K562 (cell line): Measurements from ENCODE around the gene UCN.

Experiments
- CCNT2 ChIP-seq: IDR thresholded peaks from 2 replicates; pipeline ENCODE4 v1.6.1; 2011; ENCODE audit warnings: borderline replicate concordance, low read depth, mild to moderate bottlenecking, moderate library complexity, mixed read lengths, low read length; ENCODE audit not compliant: insufficient read length; ENCODE audit errors: extremely low read depth
- MXI1 ChIP-seq: IDR thresholded peaks from 2 replicates; pipeline ENCODE4 v1.6.1; 2011; ENCODE audit warnings: low read depth, mild to moderate bottlenecking, improper control_type of control experiment, low read length
- NONO ChIP-seq, 2 experiments: fragments of 200-400 bp in 1 of 2; fragments of 450-650 bp in 1 of 2; formaldehyde crosslinking in 1 of 2; IDR thresholded peaks; 2 replicates each; pipeline ENCODE4 v1.6.1; 2017; ENCODE audit warnings: low read depth in 2 of 2, mild to moderate bottlenecking in 2 of 2, moderate library complexity in 2 of 2, low read length in 1 of 2
- NR2C2 ChIP-seq, 2 experiments: fragments of 200-800 bp in 1 of 2; sonication (Bioruptor generic) in 1 of 2; sonication (generic) in 1 of 2; formaldehyde crosslinking in 1 of 2; IDR thresholded peaks; 2 replicates each; pipeline versions ENCODE4 v1.6.1 to v1.8.0; 2016 to 2022; ENCODE audit warnings: mild to moderate bottlenecking in 1 of 2, missing compliant biosample characterization in 1 of 2, missing genetic modification characterization in 1 of 2, missing genetic modification reagents in 1 of 2
- PHF8 ChIP-seq: fragments of 200-600 bp; sonication (generic); IDR thresholded peaks from 2 replicates; pipeline ENCODE4 v1.6.1; 2012; ENCODE audit warnings: mixed run types, mild to moderate bottlenecking, inconsistent platforms, low read length, moderate library complexity, borderline replicate concordance
- POLR2A ChIP-seq: fragments of 450-650 bp; conservative IDR thresholded peaks from 2 replicates; pipeline ENCODE4 v1.6.1; 2016
- TCF7 ChIP-seq: sonication (generic); IDR thresholded peaks from 2 replicates; pipeline ENCODE4 v1.6.1; 2016; ENCODE audit warnings: antibody characterized with exemption, borderline replicate concordance
- ZNF121 ChIP-seq: sonication (generic); formaldehyde crosslinking; conservative IDR thresholded peaks from 2 replicates; pipeline ENCODE4 v1.8.0; 2022; ENCODE audit warnings: missing genetic modification reagents
- ZNF23 ChIP-seq: fragments of 250-450 bp; sonication (Bioruptor Pico); IDR thresholded peaks from 2 replicates; pipeline ENCODE4 v1.4.0; 2020; ENCODE audit warnings: mild to moderate bottlenecking
- ZNF384 ChIP-seq: IDR thresholded peaks from 2 replicates; pipeline ENCODE4 v1.6.1; 2012; ENCODE audit warnings: low read depth, low read length, improper control_type of control experiment
- TF ChIP-seq, protein P1 (sequence below): sonication (generic); formaldehyde crosslinking; IDR thresholded peaks from 2 replicates; pipeline ENCODE4 v1.8.0; 2022; ENCODE audit warnings: mild to moderate bottlenecking, missing genetic modification reagents

DNA sequence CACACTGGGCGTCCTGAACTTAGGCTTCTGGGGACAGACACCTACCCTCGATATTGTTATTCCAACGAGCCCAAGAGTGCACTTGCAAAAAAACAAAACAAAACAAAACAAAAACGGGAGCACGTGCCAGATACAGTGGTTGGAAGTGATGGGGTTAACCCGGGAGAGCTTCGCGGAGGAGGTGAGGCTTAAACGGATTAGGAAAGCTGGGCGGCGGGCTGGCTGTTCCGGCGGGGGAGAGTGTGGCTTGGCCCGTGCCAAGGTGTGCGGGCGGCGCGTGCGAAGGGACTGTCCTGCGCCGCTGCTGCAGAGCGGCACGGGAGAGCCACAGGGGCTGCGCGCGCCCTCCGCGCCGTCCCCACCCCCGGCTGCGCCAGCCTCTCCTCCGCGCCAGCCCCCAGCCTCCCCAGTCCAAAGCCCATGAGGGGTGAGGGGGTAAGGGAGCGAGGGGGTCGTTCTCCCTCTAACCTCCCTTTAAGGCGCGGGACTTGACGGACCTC lies 43.9 kb downstream of the UCN start:
- TF ChIP-seq ZNF121, result no peak
- no peak for TF ChIP-seq NR2C2 (CRISPR knock-in tag; IDR thresholded peaks at IDR 0.05)
- TF ChIP-seq NR2C2 (tag; IDR thresholded peaks at IDR 0.05), result no peak
- no peak for TF ChIP-seq ZNF384
- no peak for TF ChIP-seq NONO (IDR thresholded peaks at IDR 0.05; ENCODE audit: low read depth in 2 of 2, low read length in 1 of 2)
- TF ChIP-seq, protein P1, sequence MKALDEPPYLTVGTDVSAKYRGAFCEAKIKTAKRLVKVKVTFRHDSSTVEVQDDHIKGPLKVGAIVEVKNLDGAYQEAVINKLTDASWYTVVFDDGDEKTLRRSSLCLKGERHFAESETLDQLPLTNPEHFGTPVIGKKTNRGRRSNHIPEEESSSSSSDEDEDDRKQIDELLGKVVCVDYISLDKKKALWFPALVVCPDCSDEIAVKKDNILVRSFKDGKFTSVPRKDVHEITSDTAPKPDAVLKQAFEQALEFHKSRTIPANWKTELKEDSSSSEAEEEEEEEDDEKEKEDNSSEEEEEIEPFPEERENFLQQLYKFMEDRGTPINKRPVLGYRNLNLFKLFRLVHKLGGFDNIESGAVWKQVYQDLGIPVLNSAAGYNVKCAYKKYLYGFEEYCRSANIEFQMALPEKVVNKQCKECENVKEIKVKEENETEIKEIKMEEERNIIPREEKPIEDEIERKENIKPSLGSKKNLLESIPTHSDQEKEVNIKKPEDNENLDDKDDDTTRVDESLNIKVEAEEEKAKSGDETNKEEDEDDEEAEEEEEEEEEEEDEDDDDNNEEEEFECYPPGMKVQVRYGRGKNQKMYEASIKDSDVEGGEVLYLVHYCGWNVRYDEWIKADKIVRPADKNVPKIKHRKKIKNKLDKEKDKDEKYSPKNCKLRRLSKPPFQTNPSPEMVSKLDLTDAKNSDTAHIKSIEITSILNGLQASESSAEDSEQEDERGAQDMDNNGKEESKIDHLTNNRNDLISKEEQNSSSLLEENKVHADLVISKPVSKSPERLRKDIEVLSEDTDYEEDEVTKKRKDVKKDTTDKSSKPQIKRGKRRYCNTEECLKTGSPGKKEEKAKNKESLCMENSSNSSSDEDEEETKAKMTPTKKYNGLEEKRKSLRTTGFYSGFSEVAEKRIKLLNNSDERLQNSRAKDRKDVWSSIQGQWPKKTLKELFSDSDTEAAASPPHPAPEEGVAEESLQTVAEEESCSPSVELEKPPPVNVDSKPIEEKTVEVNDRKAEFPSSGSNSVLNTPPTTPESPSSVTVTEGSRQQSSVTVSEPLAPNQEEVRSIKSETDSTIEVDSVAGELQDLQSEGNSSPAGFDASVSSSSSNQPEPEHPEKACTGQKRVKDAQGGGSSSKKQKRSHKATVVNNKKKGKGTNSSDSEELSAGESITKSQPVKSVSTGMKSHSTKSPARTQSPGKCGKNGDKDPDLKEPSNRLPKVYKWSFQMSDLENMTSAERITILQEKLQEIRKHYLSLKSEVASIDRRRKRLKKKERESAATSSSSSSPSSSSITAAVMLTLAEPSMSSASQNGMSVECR (CRISPR knock-in tag), result no peak
- no peak for TF ChIP-seq ZNF23 (CRISPR knock-in tag)
- no peak for TF ChIP-seq TCF7
- TF ChIP-seq CCNT2, result no peak
- no peak for TF ChIP-seq POLR2A
- TF ChIP-seq MXI1, result no peak
- TF ChIP-seq PHF8, result no peak
